K562 (cell line): Measurements from ENCODE around the gene PUM2. TPM values are rescaled to one million over a fixed set of nuclear protein-coding genes. Genes with fewer than 3 reads are reported as not detected.

Source experiments
- CEBPG ChIP-seq, 3 experiments: fragments of 200-800 bp in 1 of 3; sonication (Bioruptor generic) in 1 of 3; sonication (generic) in 1 of 3; formaldehyde crosslinking in 1 of 3; IDR thresholded peaks in 2 of 3; conservative IDR thresholded peaks in 1 of 3; 2 replicates each; pipeline versions ENCODE4 v1.6.1 to v1.8.0; 2016 to 2022; ENCODE audit warnings: missing compliant biosample characterization in 2 of 3, missing genetic modification characterization in 2 of 3, mild to moderate bottlenecking in 1 of 3, missing genetic modification reagents in 1 of 3
- EGR1 ChIP-seq: fragments of 450-650 bp; conservative IDR thresholded peaks from 2 replicates; pipeline ENCODE4 v1.6.1; 2017; ENCODE audit warnings: mild to moderate bottlenecking
- ZNF431 ChIP-seq: sonication (generic); formaldehyde crosslinking; IDR thresholded peaks from 2 replicates; pipeline ENCODE4 v1.8.0; 2022; ENCODE audit warnings: mild to moderate bottlenecking, missing genetic modification reagents
- polyA plus RNA-seq, 8 experiments: library from polyadenylated mRNA; depleted of rRNA in 4 of 8; stranded (reverse) in 5 of 8; unstranded in 3 of 8; fragments of >200 nt; fragmentation: Nextera tagmentation in 2 of 8; fragmentation: Illumina TruSeq in 1 of 8; extraction: Ambion mirVana in 2 of 8; extraction: Trizol in 1 of 8; gene quantifications; 2 replicates each; pipeline versions ENCODE4 v1.2.1 to v1.2.3, GENCODE V29; 2011 to 2014; ENCODE audit warnings: inconsistent platforms in 1 of 8, missing spikeins in 1 of 8
- total RNA-seq, 7 experiments: library from RNA; depleted of rRNA in 6 of 7; stranded (reverse); fragments of >200 nt in 6 of 7; fragmentation: Illumina TruSeq in 2 of 7; extraction: Trizol in 2 of 7; gene quantifications; 2 replicates each; pipeline versions ENCODE4 v1.2.1 to v1.2.3, GENCODE V29; 2011 to 2021; ENCODE audit warnings: low replicate concordance in 1 of 7
- TF ChIP-seq, protein P1 (sequence below): fragments of 250-450 bp; sonication (Bioruptor Pico); IDR thresholded peaks from 2 replicates; pipeline ENCODE4 v1.9.0; 2021; ENCODE audit warnings: mild to moderate bottlenecking, inconsistent platforms
- TF ChIP-seq, protein P2 (sequence below): sonication (generic); IDR thresholded peaks from 2 replicates; pipeline ENCODE4 v1.6.1; 2016
- TF ChIP-seq, protein P3 (sequence below): sonication (generic); formaldehyde crosslinking; IDR thresholded peaks from 2 replicates; pipeline ENCODE4 v1.9.0; 2022; ENCODE audit warnings: mild to moderate bottlenecking, missing genetic modification reagents

The PUM2 gene
- total and polyA plus RNA-seq, 9 of the 15 experiments (the other 6 are each of a cell fraction or from before 2014, with no cell fraction given) = 13.4 to 61.9 (median 28.3) TPM

DNA sequence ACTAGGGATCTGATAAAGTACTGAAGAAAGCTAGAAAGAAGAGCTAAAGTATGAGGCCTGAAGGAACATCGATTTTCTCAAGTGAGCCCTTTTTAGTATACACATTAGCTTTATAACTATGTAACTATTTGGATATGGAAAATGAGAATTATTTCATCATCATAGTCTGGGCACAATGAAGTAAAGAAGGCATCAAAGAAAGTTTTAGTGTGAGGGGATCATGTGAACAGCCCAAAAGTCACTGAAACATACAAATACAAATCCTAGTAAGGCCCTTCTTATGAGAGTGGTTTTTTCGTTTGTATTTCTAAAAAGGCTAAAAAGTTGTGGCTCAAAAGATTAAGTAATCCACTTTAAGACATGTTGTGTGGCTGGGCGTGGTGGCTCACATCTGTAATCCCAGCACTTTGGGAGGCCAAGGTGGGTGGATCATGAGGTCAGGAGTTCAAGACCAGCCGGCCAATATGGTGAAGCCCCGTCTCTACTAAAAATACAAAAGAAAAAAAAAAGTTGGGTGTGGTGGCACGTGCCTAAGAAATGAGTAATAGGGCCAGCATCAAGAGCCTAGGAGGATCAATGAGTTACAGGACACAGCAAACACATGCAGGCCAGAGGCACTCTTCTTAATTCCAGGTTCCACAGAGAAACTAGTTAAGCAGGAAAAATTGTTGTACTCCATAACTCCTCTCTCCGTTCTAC, 61.9 kb downstream of the PUM2 start (continued):
- TF ChIP-seq ZNF431 (CRISPR knock-in tag) (no peak), CEBPG (CRISPR knock-in tag; IDR thresholded peaks at IDR 0.05) (no peak), CEBPG (tag; conservative IDR thresholded peaks at IDR 0.05 in 1 of 2, IDR thresholded peaks at IDR 0.05 in 1 of 2) (0 out of 4 replicates have a peak, but pooled peaks of 1 of the 2 experiments have one; percentile 21), EGR1 (peak; percentile 34; the same call in 1 of the 2 replicates)
- TF ChIP-seq, protein P1, sequence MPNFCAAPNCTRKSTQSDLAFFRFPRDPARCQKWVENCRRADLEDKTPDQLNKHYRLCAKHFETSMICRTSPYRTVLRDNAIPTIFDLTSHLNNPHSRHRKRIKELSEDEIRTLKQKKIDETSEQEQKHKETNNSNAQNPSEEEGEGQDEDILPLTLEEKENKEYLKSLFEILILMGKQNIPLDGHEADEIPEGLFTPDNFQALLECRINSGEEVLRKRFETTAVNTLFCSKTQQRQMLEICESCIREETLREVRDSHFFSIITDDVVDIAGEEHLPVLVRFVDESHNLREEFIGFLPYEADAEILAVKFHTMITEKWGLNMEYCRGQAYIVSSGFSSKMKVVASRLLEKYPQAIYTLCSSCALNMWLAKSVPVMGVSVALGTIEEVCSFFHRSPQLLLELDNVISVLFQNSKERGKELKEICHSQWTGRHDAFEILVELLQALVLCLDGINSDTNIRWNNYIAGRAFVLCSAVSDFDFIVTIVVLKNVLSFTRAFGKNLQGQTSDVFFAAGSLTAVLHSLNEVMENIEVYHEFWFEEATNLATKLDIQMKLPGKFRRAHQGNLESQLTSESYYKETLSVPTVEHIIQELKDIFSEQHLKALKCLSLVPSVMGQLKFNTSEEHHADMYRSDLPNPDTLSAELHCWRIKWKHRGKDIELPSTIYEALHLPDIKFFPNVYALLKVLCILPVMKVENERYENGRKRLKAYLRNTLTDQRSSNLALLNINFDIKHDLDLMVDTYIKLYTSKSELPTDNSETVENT = no peak
- TF ChIP-seq, protein P2, sequence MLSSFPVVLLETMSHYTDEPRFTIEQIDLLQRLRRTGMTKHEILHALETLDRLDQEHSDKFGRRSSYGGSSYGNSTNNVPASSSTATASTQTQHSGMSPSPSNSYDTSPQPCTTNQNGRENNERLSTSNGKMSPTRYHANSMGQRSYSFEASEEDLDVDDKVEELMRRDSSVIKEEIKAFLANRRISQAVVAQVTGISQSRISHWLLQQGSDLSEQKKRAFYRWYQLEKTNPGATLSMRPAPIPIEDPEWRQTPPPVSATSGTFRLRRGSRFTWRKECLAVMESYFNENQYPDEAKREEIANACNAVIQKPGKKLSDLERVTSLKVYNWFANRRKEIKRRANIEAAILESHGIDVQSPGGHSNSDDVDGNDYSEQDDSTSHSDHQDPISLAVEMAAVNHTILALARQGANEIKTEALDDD = no peak
- TF ChIP-seq, protein P3, sequence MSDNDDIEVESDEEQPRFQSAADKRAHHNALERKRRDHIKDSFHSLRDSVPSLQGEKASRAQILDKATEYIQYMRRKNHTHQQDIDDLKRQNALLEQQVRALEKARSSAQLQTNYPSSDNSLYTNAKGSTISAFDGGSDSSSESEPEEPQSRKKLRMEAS (CRISPR knock-in tag) = 0 out of 2 replicates have a peak, but pooled peaks have one; percentile 39
- TF ChIP-seq, all 486 proteins: peak for 8
